ENCODE data around the gene SPOPL.

SPOPL gene

DNA sequence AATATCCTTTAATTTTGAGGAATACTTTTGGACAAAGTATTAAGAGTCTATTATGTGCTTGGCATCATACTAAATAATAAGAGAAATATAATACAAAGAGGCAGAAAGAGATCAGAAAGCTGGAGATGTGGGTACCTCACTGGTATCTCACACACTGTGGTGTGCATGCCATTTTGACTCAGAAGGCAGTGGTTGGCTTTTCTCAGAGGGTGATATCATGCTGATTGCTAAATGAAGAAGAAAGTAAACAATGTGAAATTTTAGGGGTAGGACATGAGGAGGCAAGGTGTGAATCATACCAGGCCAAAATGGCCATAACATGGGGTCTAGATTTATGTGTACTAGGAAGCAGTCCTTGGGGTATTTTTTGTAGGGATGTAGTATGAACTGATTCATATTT lies 16.6 kb upstream of the SPOPL start:
- Histone ChIP-seq H3K27me3 (replicated peaks; ENCODE audit: insufficient read depth, low read length) (no peaks in the 10 kb centered on the region), H3K79me2 (ENCODE audit: low read length) (no peaks in the 10 kb centered on the region), H4K20me1 (ENCODE audit: insufficient read depth, low read length) (no peaks in the 10 kb centered on the region), H3K27ac (ENCODE audit: low read length) (no peak overlapping the region), H3K4me2 (ENCODE audit: low read depth, low read length) (no peak overlapping the region), H3K36me3 (replicated peaks; ENCODE audit: insufficient read depth, low read length) (no peaks in the 10 kb centered on the region), H3K9ac (ENCODE audit: low read length) (no peak overlapping the region), H2AFZ (ENCODE audit: low read length) (no peak overlapping the region), H3K4me1 (ENCODE audit: low read length) (no peaks in the 10 kb centered on the region), H3K9me3 (replicated peaks; ENCODE audit: insufficient read depth, low read length) (no peaks in the 10 kb centered on the region), H3K4me3 (ENCODE audit: low read length) (no peak overlapping the region), H3K9me2 (replicated peaks; ENCODE audit: insufficient read depth, low read length) (no peaks in the 10 kb centered on the region), H3F3A (ENCODE audit: insufficient read depth, low read length) (no peaks in the 10 kb centered on the region)
- no peak for DNase-seq
- TF ChIP-seq, protein P1, sequence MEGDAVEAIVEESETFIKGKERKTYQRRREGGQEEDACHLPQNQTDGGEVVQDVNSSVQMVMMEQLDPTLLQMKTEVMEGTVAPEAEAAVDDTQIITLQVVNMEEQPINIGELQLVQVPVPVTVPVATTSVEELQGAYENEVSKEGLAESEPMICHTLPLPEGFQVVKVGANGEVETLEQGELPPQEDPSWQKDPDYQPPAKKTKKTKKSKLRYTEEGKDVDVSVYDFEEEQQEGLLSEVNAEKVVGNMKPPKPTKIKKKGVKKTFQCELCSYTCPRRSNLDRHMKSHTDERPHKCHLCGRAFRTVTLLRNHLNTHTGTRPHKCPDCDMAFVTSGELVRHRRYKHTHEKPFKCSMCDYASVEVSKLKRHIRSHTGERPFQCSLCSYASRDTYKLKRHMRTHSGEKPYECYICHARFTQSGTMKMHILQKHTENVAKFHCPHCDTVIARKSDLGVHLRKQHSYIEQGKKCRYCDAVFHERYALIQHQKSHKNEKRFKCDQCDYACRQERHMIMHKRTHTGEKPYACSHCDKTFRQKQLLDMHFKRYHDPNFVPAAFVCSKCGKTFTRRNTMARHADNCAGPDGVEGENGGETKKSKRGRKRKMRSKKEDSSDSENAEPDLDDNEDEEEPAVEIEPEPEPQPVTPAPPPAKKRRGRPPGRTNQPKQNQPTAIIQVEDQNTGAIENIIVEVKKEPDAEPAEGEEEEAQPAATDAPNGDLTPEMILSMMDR (IDR thresholded peaks at IDR 0.05; ENCODE audit: low read length) = no peak
- TF ChIP-seq EZH2phosphoT487 (IDR thresholded peaks at IDR 0.05; ENCODE audit: low read length) (no peak), EZH2 (optimal IDR thresholded peaks at IDR 0.05; ENCODE audit: low read depth, low read length) (no peak)

DNA sequence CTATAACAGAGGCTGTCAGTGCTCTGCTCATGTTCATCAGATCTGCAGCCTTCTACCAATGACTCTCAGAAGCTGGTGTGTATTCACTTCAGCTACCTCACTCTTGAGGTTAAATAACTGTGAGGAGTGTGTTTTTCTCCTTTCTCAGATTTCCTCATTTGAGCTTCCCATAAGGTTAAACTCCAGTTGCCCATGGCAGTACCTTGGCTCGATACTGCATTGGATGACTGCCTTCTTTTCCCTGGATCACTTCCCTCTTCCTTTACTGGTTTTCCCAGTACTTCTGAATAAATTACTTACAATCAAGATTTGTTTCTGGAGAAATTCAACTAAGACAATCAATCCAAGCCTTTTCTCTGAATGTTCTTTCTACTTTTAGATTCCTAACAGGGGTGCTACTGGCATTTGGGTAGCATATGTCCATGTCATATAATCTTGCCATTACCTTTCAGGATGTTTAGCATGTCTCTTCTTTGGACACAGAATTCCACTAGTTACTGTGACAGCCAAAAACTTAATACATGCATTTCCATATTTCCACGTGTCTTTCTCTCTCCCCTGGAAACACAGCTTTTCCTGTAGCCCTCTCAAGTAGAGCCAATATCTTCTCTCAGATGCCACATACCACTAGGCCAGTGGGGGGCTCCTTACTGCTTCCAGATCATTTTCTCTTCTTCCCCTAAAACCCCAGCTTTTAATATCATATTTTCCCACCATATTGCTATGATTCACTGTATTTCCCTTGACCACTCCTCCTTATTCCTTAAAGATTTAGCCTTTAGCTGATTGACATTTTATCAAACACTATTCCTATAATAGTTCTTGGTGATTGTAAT lies 15.0 kb upstream of the SPOPL start:
- no peaks in the 10 kb centered on the region for H3K79me2 ChIP-seq (ENCODE audit: low read length)
- H3K9me2 ChIP-seq (replicated peaks; ENCODE audit: insufficient read depth, low read length) = no peaks in the 10 kb centered on the region
- H3K9me3 ChIP-seq (replicated peaks; ENCODE audit: insufficient read depth, low read length) = no peaks in the 10 kb centered on the region
- no peak overlapping the region for H3K9ac ChIP-seq (ENCODE audit: low read length)
- no peak overlapping the region for H3K27ac ChIP-seq (ENCODE audit: low read length)
- no peak overlapping the region for H2AFZ ChIP-seq (ENCODE audit: low read length)
- no peaks in the 10 kb centered on the region for H4K20me1 ChIP-seq (ENCODE audit: insufficient read depth, low read length)
- TF ChIP-seq, protein P1 (IDR thresholded peaks at IDR 0.05; ENCODE audit: low read length) = no peak
- no peak for TF ChIP-seq EZH2phosphoT487 (IDR thresholded peaks at IDR 0.05; ENCODE audit: low read length)
- TF ChIP-seq EZH2 (optimal IDR thresholded peaks at IDR 0.05; ENCODE audit: low read depth, low read length) = no peak
- no peak overlapping the region for H3K4me3 ChIP-seq (ENCODE audit: low read length)
- H3K27me3 ChIP-seq (replicated peaks; ENCODE audit: insufficient read depth, low read length) = no peaks in the 10 kb centered on the region
- no peaks in the 10 kb centered on the region for H3K36me3 ChIP-seq (replicated peaks; ENCODE audit: insufficient read depth, low read length)
- H3K4me1 ChIP-seq (ENCODE audit: low read length) = no peaks in the 10 kb centered on the region
- H3F3A ChIP-seq (ENCODE audit: insufficient read depth, low read length) = no peaks in the 10 kb centered on the region
- H3K4me2 ChIP-seq (ENCODE audit: low read depth, low read length) = no peak overlapping the region
- DNase-seq = no peak

DNA sequence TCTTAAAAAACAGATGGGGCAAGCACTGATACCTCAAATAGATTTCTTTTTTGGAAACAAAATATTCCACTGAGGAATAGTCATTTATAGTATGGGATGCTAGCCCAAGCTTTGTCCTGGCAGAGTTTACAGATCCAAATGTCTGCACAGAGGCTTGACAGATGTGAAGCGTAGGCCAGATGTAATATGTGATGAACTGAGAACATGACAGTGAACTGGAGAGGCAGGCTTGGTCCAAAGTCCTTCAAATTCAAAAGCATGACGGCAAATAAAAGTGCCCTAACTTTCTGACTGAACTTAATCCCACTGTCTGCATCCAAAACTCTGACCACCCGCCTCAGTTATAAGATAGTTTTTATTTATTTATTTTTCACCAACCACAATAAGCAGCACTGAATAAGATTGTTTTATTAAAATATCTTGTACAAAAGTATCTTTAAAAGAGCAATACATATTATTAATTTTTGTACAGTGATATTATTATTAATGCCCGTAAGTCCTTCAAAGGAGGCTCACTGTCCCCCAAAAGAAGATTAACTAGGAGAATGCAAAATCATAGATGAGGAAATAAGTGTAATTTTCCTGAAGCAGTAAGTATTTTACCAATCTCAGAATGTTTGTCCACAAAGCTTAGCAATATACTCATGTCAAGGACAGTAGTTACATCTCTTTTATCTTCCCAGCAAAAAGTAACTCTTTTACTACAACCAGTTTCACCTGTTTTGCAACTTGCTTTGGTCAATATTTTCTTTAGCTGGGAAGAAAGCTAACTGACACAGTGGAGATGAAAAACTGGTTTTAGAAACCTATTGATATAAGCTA lies 10.7 kb upstream of the SPOPL start:
- Histone ChIP-seq H3K9ac (ENCODE audit: low read length) (no peak overlapping the region), H3K4me2 (ENCODE audit: low read depth, low read length) (no peak overlapping the region), H3K27ac (ENCODE audit: low read length) (no peak overlapping the region)

More for the DNA sequence above, 10.7 kb upstream of the SPOPL start:
- Histone ChIP-seq H3K27me3 (replicated peaks; ENCODE audit: insufficient read depth, low read length) (no peaks in the 10 kb centered on the region), H3K4me1 (ENCODE audit: low read length) (no peaks in the 10 kb centered on the region), H4K20me1 (ENCODE audit: insufficient read depth, low read length) (no peaks in the 10 kb centered on the region), H3F3A (ENCODE audit: insufficient read depth, low read length) (no peaks in the 10 kb centered on the region), H3K9me2 (replicated peaks; ENCODE audit: insufficient read depth, low read length) (no peaks in the 10 kb centered on the region), H3K79me2 (ENCODE audit: low read length) (no peaks in the 10 kb centered on the region), H3K36me3 (replicated peaks; ENCODE audit: insufficient read depth, low read length) (no peaks in the 10 kb centered on the region), H3K9me3 (replicated peaks; ENCODE audit: insufficient read depth, low read length) (no peaks in the 10 kb centered on the region), H2AFZ (ENCODE audit: low read length) (no peak overlapping the region), H3K4me3 (ENCODE audit: low read length) (no peak overlapping the region)
- TF ChIP-seq EZH2phosphoT487 (IDR thresholded peaks at IDR 0.05; ENCODE audit: low read length) (no peak), EZH2 (optimal IDR thresholded peaks at IDR 0.05; ENCODE audit: low read depth, low read length) (no peak)
- TF ChIP-seq, protein P1 (IDR thresholded peaks at IDR 0.05; ENCODE audit: low read length) = no peak
- no peak for DNase-seq
